Measurements from ENCODE around the gene SLC9A9. TPM values are rescaled to one million over a fixed set of nuclear protein-coding genes. Genes with fewer than 3 reads are reported as not detected.

The SLC9A9 gene
- total and polyA plus RNA-seq, 7 donors, result 1.3 to 5.4 (median 2.9) TPM

GRCh38 chr3:143471705-143472104 is 376.6 kb downstream of the SLC9A9 start:
- Histone ChIP-seq H3K4me3 (no peak overlapping the region), H3K4me1 (no peaks in the 10 kb centered on the region), H3K9me3 (no peaks in the 10 kb centered on the region), H3K36me3 (ENCODE audit: insufficient read depth in 1 of 2, low read depth in 1 of 2) (no peaks in the 10 kb centered on the region), H3K27ac (no peak overlapping the region), H3K27me3 (ENCODE audit: insufficient read depth in 3 of 3, low read length in 2 of 3) (no peaks in the 10 kb centered on the region)
- TF ChIP-seq CTCF (IDR thresholded peaks at IDR 0.05), result no peak
- intact Hi-C loops (cut with DNase I), result no loop called here
- ATAC-seq, result no peak
- DNase-seq, result no peak
- 35 to 58% (median 57%) methylated on average over 2 of the region's 2 CpGs for WGBS, 3 donors

- DNase-seq (no peak), ATAC-seq (no peak)
- WGBS, 3 donors, result 60 to 82% (median 67%) methylated on average over 5 of the region's 5 CpGs
- Histone ChIP-seq H3K9me3 (no peaks in the 10 kb centered on the region), H3K4me3 (no peak overlapping the region), H3K4me1 (no peaks in the 10 kb centered on the region), H3K36me3 (ENCODE audit: insufficient read depth in 1 of 2, low read depth in 1 of 2) (no peaks in the 10 kb centered on the region), H3K27ac (no peak overlapping the region), H3K27me3 (ENCODE audit: insufficient read depth in 3 of 3, low read length in 2 of 3) (no peaks in the 10 kb centered on the region)
- intact Hi-C loops (cut with DNase I), result no loop called here
- no peak for TF ChIP-seq CTCF (IDR thresholded peaks at IDR 0.05)
Observed at GRCh38 chr3:143469159-143469558, 379.1 kb downstream of the SLC9A9 start.

- H3K27ac ChIP-seq, result no peak overlapping the region
- intact Hi-C loops (cut with DNase I), result no loop called here
- H3K4me3 ChIP-seq, result no peak overlapping the region
- no peaks in the 10 kb centered on the region for H3K4me1 ChIP-seq
- WGBS, 3 donors, result 88 to 97% (median 94%) methylated on average over 1 of the region's 1 CpG
- H3K36me3 ChIP-seq (ENCODE audit: insufficient read depth in 1 of 2, low read depth in 1 of 2), result no peaks in the 10 kb centered on the region
- H3K9me3 ChIP-seq, result no peaks in the 10 kb centered on the region
- TF ChIP-seq CTCF (IDR thresholded peaks at IDR 0.05), result no peak
- H3K27me3 ChIP-seq (ENCODE audit: insufficient read depth in 3 of 3, low read length in 2 of 3), result no peaks in the 10 kb centered on the region
- ATAC-seq, result no peak
- no peak for DNase-seq
Observed at GRCh38 chr3:143465666-143466065, 382.6 kb downstream of the SLC9A9 start.

GRCh38 chr3:143464850-143465249 is 383.4 kb downstream of the SLC9A9 start:
- no peak for TF ChIP-seq CTCF (IDR thresholded peaks at IDR 0.05)
- intact Hi-C loops (cut with DNase I), result no loop called here
- Histone ChIP-seq H3K9me3 (no peaks in the 10 kb centered on the region), H3K4me3 (no peak overlapping the region), H3K36me3 (ENCODE audit: insufficient read depth in 1 of 2, low read depth in 1 of 2) (no peaks in the 10 kb centered on the region), H3K27me3 (ENCODE audit: insufficient read depth in 3 of 3, low read length in 2 of 3) (no peaks in the 10 kb centered on the region), H3K27ac (no peak overlapping the region), H3K4me1 (no peaks in the 10 kb centered on the region)
- peak; percentile 19 to 56 for DNase-seq
- WGBS, 3 donors, result 24 to 36% (median 32%) methylated on average over 2 of the region's 2 CpGs
- no peak for ATAC-seq

GRCh38 chr3:143455480-143455879 is 392.8 kb downstream of the SLC9A9 start:
- intact Hi-C loops (cut with DNase I), result no loop called here
- Histone ChIP-seq H3K36me3 (ENCODE audit: insufficient read depth in 1 of 2, low read depth in 1 of 2) (no peaks in the 10 kb centered on the region), H3K27me3 (ENCODE audit: insufficient read depth in 3 of 3, low read length in 2 of 3) (no peaks in the 10 kb centered on the region), H3K4me1 (no peaks in the 10 kb centered on the region), H3K4me3 (no peak overlapping the region), H3K9me3 (peaks cover 6% of the 10 kb centered on the region), H3K27ac (no peak overlapping the region)
- no peak for DNase-seq
- no peak for TF ChIP-seq CTCF (IDR thresholded peaks at IDR 0.05)
- ATAC-seq, result no peak

All from psoas muscle (tissue), 8 donors.